ENCODE results near the gene SWAP70.

SWAP70 gene

GRCh38 chr11:9753021-9753420, 89.1 kb downstream of the SWAP70 start:
- DNase-seq (ENCODE audit: low read depth, low spot score) = no peak

GRCh38 chr11:9754010-9754471, 90.2 kb downstream of the SWAP70 start:
- no peak for DNase-seq (ENCODE audit: low read depth, low spot score)

DNA sequence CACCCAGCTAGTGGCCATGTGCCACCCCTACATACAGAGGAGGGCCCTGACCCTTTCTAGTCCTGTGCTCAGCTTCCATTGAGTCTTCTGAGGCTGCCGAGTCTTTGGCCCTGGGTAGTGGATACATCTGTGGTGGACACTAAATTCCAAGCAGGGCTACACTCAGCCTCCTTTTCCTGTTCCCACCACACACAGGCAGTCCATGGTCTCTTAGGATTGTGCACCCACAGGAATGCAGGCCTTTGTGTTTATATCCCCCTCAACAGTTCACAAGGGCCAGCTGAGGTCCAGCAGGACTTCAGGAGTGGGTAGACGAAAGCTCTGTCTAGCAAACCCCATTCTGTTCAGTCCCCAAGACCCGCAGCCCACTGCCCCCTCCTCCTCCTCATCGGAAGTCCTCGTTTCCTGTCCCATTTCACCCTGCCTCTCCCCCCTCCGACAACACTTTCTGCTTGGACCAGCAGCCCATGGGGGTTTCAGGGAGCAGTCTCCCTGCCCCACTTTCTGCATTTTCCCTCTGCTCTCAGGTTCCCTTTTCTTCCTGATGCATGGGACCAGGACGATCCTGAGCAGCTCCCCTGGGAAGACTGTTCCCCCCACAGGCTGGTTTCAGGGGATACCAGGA, 91.8 kb downstream of the SWAP70 start:
- DNase-seq (ENCODE audit: low read depth, low spot score) = no peak

- no peak for DNase-seq (ENCODE audit: low read depth, low spot score)
Observed at GRCh38 chr11:9756461-9756860, 92.6 kb downstream of the SWAP70 start.

- DNase-seq (ENCODE audit: low read depth, low spot score) = no peak
Observed at GRCh38 chr11:9756878-9757277, 93.0 kb downstream of the SWAP70 start.

DNA sequence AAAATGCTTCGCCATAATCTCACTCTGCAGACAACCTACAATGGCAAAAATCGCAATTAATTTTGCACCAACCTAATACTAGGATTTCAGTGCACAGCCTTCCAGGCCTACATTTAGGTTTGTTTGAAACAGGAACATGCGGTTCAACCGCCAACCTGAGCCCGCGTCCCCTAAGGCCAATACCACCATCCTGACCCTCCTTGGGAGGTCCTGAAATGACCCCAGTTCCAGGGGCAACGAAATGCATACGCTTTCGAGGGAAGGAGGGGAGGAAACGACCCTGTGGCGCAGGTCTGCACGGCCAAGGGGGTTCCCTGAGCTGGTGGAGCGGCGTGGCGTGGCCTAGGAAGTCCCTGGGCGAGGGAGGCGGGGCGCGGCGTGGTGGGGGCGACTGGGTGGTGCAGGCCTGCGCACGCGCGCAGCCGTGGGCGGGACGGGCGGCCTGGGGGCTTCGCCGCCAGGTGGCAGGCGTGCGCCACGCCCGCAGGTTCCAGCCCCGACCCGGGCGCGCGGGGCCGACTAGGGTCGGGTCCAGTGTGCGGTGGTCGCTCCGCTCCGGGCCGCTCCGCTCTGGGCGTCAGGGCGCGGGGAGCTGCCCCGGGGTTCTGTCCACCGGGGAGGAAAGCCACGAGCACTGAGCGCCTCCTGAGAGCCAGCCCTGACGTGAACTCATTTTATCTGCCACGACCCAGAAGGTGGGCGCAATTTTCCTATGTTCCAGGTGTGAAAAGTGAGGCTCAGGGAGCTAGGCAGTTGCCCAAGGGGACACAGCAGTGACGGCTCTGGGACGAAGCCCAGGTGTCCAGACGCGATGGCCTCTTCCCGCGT, 94.1 kb downstream of the SWAP70 start:
- DNase-seq (ENCODE audit: low read depth, low spot score) = peak; percentile 85

DNA sequence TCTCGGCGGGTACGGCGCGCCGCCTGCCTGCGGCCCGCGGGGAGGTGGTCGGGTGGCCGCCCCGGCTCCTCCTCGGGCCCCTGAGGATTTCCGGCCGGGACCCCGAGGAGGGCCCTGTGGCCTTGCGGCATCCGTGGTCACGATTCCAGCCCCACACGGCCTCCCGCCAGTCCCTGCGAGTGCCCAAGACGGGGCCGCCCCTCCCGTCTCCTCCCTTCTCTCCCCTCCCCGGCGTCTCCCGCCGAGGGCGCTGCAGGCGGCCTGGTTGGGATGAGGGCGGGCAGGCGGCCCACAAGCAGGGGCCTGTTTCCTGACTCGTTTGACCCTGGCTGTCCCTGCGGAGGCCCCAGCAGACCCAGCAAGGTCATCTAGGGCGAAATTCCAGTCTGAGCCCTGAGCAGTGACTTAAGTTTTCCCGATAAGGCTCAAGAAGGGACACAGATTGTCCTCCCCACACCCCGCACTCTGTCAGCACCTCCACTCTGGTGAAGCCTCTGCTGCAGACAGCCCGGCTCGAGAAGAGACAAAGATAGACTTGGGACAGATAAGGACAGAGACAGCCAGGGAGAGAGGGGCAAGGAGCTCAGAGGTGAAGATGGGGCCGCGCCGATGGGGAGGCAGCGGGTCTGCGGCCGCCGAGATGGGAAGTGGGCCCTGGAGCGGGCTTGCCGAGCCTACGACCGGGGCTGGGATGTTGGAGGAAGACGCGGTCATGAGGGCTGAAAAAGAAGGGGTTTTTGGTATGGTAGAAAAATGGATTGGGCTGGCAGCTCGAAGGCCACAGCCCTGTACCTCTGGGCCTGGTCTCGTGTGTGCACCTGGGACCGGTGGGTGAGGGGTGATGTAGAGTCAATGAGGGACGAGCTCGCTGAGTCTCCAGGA, 95.0 kb downstream of the SWAP70 start:
- peak; percentile 16 for DNase-seq (ENCODE audit: low read depth, low spot score)

- DNase-seq (ENCODE audit: low read depth, low spot score) = peak; percentile 88
Observed at GRCh38 chr11:9759519-9760192, 95.8 kb downstream of the SWAP70 start.

DNA sequence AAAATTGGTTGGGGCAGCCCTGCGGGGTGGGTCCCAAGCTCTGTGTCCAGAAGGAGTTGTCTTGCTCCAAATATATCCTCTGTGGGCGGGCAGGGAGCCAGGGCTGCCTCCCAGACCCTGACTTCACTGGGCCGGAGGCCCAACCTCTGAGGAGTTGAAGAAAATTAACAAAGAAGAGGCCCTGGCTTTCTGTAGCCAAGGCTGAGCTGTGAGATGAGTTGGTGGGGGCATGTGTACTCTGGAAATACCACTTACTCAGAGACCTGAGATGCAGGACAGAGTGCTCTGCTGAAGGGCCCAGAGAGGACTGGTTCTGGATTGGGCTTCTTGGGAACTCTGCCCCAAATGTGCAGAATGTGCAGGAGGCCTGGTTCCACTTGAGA, 96.3 kb downstream of the SWAP70 start:
- no peak for DNase-seq (ENCODE audit: low read depth, low spot score)

DNA sequence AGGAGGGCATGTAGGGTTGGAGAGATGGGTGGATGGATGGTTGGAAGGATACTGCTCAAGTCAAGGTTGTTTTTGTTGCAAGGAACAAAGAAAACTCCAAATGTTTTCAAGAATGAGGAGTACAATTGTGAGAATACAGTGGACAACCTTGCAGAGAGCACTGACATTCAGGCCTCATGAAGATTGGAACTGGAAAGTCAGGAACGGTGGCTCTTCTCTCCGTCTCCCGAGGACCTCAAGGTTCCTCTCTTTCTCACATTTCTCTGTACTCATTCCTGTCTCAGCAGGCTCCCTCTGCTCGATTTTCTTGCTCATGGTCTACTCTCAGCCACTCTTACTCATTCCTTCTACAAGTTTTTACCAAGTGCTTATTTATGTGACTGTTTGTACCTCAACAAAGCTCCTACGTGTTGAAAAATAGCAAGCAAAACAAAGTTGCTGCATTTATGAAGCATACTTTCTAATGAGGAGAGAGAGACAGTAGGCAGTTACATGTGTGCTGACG, 97.6 kb downstream of the SWAP70 start:
- no peak for DNase-seq (ENCODE audit: low read depth, low spot score)

GRCh38 chr11:9762531-9762930, 98.7 kb downstream of the SWAP70 start:
- DNase-seq (ENCODE audit: low read depth, low spot score) = no peak

GRCh38 chr11:9763301-9763700, 99.4 kb downstream of the SWAP70 start:
- DNase-seq (ENCODE audit: low read depth, low spot score) = no peak

GRCh38 chr11:9765320-9766101, 101.6 kb downstream of the SWAP70 start:
- DNase-seq (ENCODE audit: low read depth, low spot score) = no peak

- no peak for DNase-seq (ENCODE audit: low read depth, low spot score)
Observed at GRCh38 chr11:9769621-9770020, 105.7 kb downstream of the SWAP70 start.

DNA sequence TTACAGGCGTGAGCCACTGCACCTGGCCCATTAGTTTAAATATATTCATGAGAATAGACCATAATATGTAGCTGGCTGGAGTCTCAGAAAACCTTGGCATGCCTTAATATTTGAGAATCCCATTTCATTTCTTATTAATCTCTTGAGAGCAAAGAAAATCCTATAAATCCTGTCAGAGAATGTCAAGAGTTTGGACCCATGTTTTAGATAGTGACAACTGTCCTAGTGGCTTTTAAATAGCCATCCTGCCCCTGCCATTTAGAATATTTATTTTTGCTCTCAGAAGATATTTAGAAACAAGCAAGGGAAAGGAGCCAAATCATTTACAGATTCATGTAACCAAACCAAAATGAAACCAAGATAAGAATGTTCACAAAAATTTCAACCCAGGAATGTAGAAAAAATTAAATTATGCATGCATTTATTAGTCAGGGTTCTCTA, 107.2 kb downstream of the SWAP70 start:
- DNase-seq (ENCODE audit: low read depth, low spot score) = no peak

- no peak for DNase-seq (ENCODE audit: low read depth, low spot score)
Observed at GRCh38 chr11:9772218-9772617, 108.3 kb downstream of the SWAP70 start.

- no peak for DNase-seq (ENCODE audit: low read depth, low spot score)
Observed at GRCh38 chr11:9773524-9773923, 109.6 kb downstream of the SWAP70 start.

DNA sequence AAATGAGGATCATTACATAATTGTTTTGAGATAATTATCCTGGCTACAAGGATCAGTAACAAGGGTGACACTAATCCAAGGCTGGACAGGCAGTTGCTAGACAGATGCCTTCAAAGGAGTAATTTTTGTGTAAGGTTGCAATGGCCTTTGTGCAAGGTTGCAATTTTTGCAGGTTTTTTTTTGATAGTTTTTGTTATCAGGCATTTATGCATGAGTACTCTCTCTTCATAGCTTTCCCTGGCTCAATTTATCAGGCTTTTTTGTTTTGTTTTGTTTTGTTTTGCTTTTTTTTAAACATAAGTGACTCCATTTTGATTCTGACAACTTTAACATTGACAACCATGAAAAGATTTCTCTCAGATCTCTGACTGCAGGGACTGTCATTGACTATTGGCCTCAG, 110.2 kb downstream of the SWAP70 start:
- no peak for DNase-seq (ENCODE audit: low read depth, low spot score)

GRCh38 chr11:9774591-9775397, 110.9 kb downstream of the SWAP70 start:
- DNase-seq (ENCODE audit: low read depth, low spot score) = no peak

- DNase-seq (ENCODE audit: low read depth, low spot score) = no peak
Observed at GRCh38 chr11:9775398-9775779, 111.5 kb downstream of the SWAP70 start.

Measured in activated naive CD8-positive, alpha-beta T cell treated with anti-CD3 and anti-CD28 coated beads, Interleukin-2, amount 50 U/mL, for 16 hours (primary cell).